Measurements from ENCODE around the gene RTP5.

RTP5 gene

GRCh38 chr2:241848761-241849615, 20.5 kb upstream of the RTP5 start:
- no peak for ATAC-seq (ENCODE audit: insufficient read depth, low read depth)
- no peaks in the 10 kb centered on the region for H4K20me1 ChIP-seq (ENCODE audit: insufficient read depth, low read length)

GRCh38 chr2:241849616-241850543, 19.6 kb upstream of the RTP5 start:
- DNase-seq (no peak), ATAC-seq (ENCODE audit: insufficient read depth, low read depth) (no peak)
- Histone ChIP-seq H3K9me3 (ENCODE audit: insufficient read depth, low read length, severe bottlenecking) (no peaks in the 10 kb centered on the region), H3K4me2 (ENCODE audit: insufficient read depth, low read length) (no peak overlapping the region), H4K20me1 (ENCODE audit: insufficient read depth, low read length) (no peaks in the 10 kb centered on the region), H2AFZ (ENCODE audit: low read depth, low read length) (no peak overlapping the region), H3K79me2 (ENCODE audit: insufficient read depth, low read length) (no peaks in the 10 kb centered on the region), H3K27ac (ENCODE audit: low read length) (no peak overlapping the region), H3K27me3 (ENCODE audit: insufficient read depth, low read length, poor library complexity) (peaks cover 2% of the 10 kb centered on the region), H3K36me3 (ENCODE audit: insufficient read depth, low read length) (no peaks in the 10 kb centered on the region), H3K4me1 (ENCODE audit: insufficient read depth, low read length) (no peaks in the 10 kb centered on the region), H3K4me3 (ENCODE audit: low read depth in 1 of 2, low read length in 2 of 2) (no peak overlapping the region), H3K9ac (ENCODE audit: low read depth, low read length) (no peak overlapping the region)
- TF ChIP-seq CTCF (IDR thresholded peaks at IDR 0.05; ENCODE audit: borderline replicate concordance, extremely low read depth, low read length, poor library complexity, severe bottlenecking) (no peak), EZH2 (IDR thresholded peaks at IDR 0.05; ENCODE audit: borderline replicate concordance, low read depth, low read length, severe bottlenecking) (no peak)

More at GRCh38 chr2:241848761-241849615, 20.5 kb upstream of the RTP5 start:
- Histone ChIP-seq H3K4me2 (ENCODE audit: insufficient read depth, low read length) (no peak overlapping the region), H3K9ac (ENCODE audit: low read depth, low read length) (no peak overlapping the region), H3K79me2 (ENCODE audit: insufficient read depth, low read length) (no peaks in the 10 kb centered on the region), H3K27me3 (ENCODE audit: insufficient read depth, low read length, poor library complexity) (peaks cover 8% of the 10 kb centered on the region), H3K27ac (ENCODE audit: low read length) (no peak overlapping the region), H3K36me3 (ENCODE audit: insufficient read depth, low read length) (no peaks in the 10 kb centered on the region), H2AFZ (ENCODE audit: low read depth, low read length) (no peak overlapping the region), H3K9me3 (ENCODE audit: insufficient read depth, low read length, severe bottlenecking) (no peaks in the 10 kb centered on the region), H3K4me3 (ENCODE audit: low read depth in 1 of 2, low read length in 2 of 2) (no peak overlapping the region), H3K4me1 (ENCODE audit: insufficient read depth, low read length) (no peaks in the 10 kb centered on the region)
- DNase-seq = no peak
- TF ChIP-seq CTCF (IDR thresholded peaks at IDR 0.05; ENCODE audit: borderline replicate concordance, extremely low read depth, low read length, poor library complexity, severe bottlenecking) (no peak), EZH2 (IDR thresholded peaks at IDR 0.05; ENCODE audit: borderline replicate concordance, low read depth, low read length, severe bottlenecking) (no peak)

- no peak overlapping the region for H3K9ac ChIP-seq (ENCODE audit: low read depth, low read length)
- no peaks in the 10 kb centered on the region for H3K4me1 ChIP-seq (ENCODE audit: insufficient read depth, low read length)
- DNase-seq (no peak), ATAC-seq (ENCODE audit: insufficient read depth, low read depth) (no peak)
- H3K9me3 ChIP-seq (ENCODE audit: insufficient read depth, low read length, severe bottlenecking) = no peaks in the 10 kb centered on the region
- H3K4me2 ChIP-seq (ENCODE audit: insufficient read depth, low read length) = no peak overlapping the region
- no peak overlapping the region for H2AFZ ChIP-seq (ENCODE audit: low read depth, low read length)
- no peaks in the 10 kb centered on the region for H3K36me3 ChIP-seq (ENCODE audit: insufficient read depth, low read length)
- H3K79me2 ChIP-seq (ENCODE audit: insufficient read depth, low read length) = no peaks in the 10 kb centered on the region
- no peaks in the 10 kb centered on the region for H3K27me3 ChIP-seq (ENCODE audit: insufficient read depth, low read length, poor library complexity)
- no peak overlapping the region for H3K27ac ChIP-seq (ENCODE audit: low read length)
- no peaks in the 10 kb centered on the region for H4K20me1 ChIP-seq (ENCODE audit: insufficient read depth, low read length)
- TF ChIP-seq EZH2 (IDR thresholded peaks at IDR 0.05; ENCODE audit: borderline replicate concordance, low read depth, low read length, severe bottlenecking) = no peak
- no peak for TF ChIP-seq CTCF (IDR thresholded peaks at IDR 0.05; ENCODE audit: borderline replicate concordance, extremely low read depth, low read length, poor library complexity, severe bottlenecking)
- no peak overlapping the region for H3K4me3 ChIP-seq (ENCODE audit: low read depth in 1 of 2, low read length in 2 of 2)
These were observed 18.8 kb upstream of the RTP5 start for GRCh38 chr2:241850544-241851324.
